ENCODE results near the gene FRMD1.

- TF ChIP-seq, protein P1, sequence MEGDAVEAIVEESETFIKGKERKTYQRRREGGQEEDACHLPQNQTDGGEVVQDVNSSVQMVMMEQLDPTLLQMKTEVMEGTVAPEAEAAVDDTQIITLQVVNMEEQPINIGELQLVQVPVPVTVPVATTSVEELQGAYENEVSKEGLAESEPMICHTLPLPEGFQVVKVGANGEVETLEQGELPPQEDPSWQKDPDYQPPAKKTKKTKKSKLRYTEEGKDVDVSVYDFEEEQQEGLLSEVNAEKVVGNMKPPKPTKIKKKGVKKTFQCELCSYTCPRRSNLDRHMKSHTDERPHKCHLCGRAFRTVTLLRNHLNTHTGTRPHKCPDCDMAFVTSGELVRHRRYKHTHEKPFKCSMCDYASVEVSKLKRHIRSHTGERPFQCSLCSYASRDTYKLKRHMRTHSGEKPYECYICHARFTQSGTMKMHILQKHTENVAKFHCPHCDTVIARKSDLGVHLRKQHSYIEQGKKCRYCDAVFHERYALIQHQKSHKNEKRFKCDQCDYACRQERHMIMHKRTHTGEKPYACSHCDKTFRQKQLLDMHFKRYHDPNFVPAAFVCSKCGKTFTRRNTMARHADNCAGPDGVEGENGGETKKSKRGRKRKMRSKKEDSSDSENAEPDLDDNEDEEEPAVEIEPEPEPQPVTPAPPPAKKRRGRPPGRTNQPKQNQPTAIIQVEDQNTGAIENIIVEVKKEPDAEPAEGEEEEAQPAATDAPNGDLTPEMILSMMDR (IDR thresholded peaks at IDR 0.05; ENCODE audit: borderline replicate concordance, extremely low read depth, low read length, poor library complexity, severe bottlenecking) = no peak
- no peak for TF ChIP-seq EZH2 (IDR thresholded peaks at IDR 0.05; ENCODE audit: borderline replicate concordance, low read depth, low read length, severe bottlenecking)
These were observed 6.8 kb downstream of the FRMD1 start for GRCh38 chr6:168072261-168072660.
